Hematopoietic multipotent progenitor cell treated with erythropoietin and hydrocortisone succinate and interleukin-3 and kit ligand, for 15 days (in vitro differentiated cells): Measurements from ENCODE around the gene HP1BP3.
"Not testable (repeated sequence)": the region's sequence is repeated elsewhere in the genome, so short reads cannot be mapped to it uniquely, and the experiment has no call there.

Experiments
- DNase-seq: peaks from one replicate; pipeline ENCODE4 v3.0.0-alpha.2; 2015; ENCODE audit warnings: low spot score

Gene HP1BP3

GRCh38 chr1:20726932-20727745 lies 60.0 kb downstream of the HP1BP3 start:
- no peak for DNase-seq

- DNase-seq: no peak
Observed at GRCh38 chr1:20726118-20726911, 60.8 kb downstream of the HP1BP3 start.

- DNase-seq: no peak
Observed at GRCh38 chr1:20725189-20726117, 61.7 kb downstream of the HP1BP3 start.

GRCh38 chr1:20724364-20725188 lies 62.5 kb downstream of the HP1BP3 start:
- no peak for DNase-seq

- DNase-seq: no peak
Observed at GRCh38 chr1:20723537-20724363, 63.4 kb downstream of the HP1BP3 start.

GRCh38 chr1:20723159-20723536 lies 64.0 kb downstream of the HP1BP3 start:
- no peak for DNase-seq

- no peak for DNase-seq
Observed at GRCh38 chr1:20721117-20722061, 65.7 kb downstream of the HP1BP3 start.

- no peak for DNase-seq
Observed at GRCh38 chr1:20720631-20721091, 66.4 kb downstream of the HP1BP3 start.

GRCh38 chr1:20719871-20720620 lies 67.1 kb downstream of the HP1BP3 start:
- DNase-seq: no peak

GRCh38 chr1:20719261-20719660 lies 67.8 kb downstream of the HP1BP3 start:
- DNase-seq: no peak

GRCh38 chr1:20718343-20718882 lies 68.7 kb downstream of the HP1BP3 start:
- DNase-seq: not testable (repeated sequence)

GRCh38 chr1:20717452-20718342 lies 69.4 kb downstream of the HP1BP3 start, which contains the start of gene KIF17:
KIF17 (minus strand) TSS chr1:20718007; CDS start chr1:20717706, 301 bp downstream.
- peak; percentile 80 for DNase-seq

- no peak for DNase-seq
Observed at GRCh38 chr1:20716232-20716631, 70.9 kb downstream of the HP1BP3 start.

GRCh38 chr1:20715406-20715805 lies 71.7 kb downstream of the HP1BP3 start:
- no peak for DNase-seq

GRCh38 chr1:20713440-20713839 lies 73.7 kb downstream of the HP1BP3 start:
- DNase-seq: no peak

GRCh38 chr1:20712215-20712577 lies 74.9 kb downstream of the HP1BP3 start:
- no peak for DNase-seq
